ENCODE measurements around the gene ADH7.

The ADH7 gene

GRCh38 chr4:99383399-99383798, 51.7 kb downstream of the ADH7 start:
- Histone ChIP-seq H3K4me2 (ENCODE audit: low read length) (no peak overlapping the region), H3K9me3 (ENCODE audit: low read length) (no peaks in the 10 kb centered on the region), H4K20me1 (ENCODE audit: insufficient read depth, low read length) (no peaks in the 10 kb centered on the region), H2AFZ (ENCODE audit: low read length) (no peak overlapping the region), H3K79me2 (ENCODE audit: insufficient read depth, low read length) (no peaks in the 10 kb centered on the region), H3K4me3 (ENCODE audit: low read depth, low read length, poor library complexity, severe bottlenecking) (no peak overlapping the region), H3F3A (ENCODE audit: insufficient read depth, low read length) (no peaks in the 10 kb centered on the region), H3K27me3 (ENCODE audit: insufficient read depth, low read length) (no peaks in the 10 kb centered on the region), H3K4me1 (ENCODE audit: insufficient read depth, low read length, severe bottlenecking) (no peaks in the 10 kb centered on the region), H3K9ac (ENCODE audit: low read length) (no peak overlapping the region), H3K36me3 (ENCODE audit: insufficient read depth, low read length) (no peaks in the 10 kb centered on the region), H3K9me2 (ENCODE audit: low read depth, low read length) (no peaks in the 10 kb centered on the region), H3K27ac (ENCODE audit: low read depth, low read length, poor library complexity, severe bottlenecking) (no peak overlapping the region)
- TF ChIP-seq CTCF (IDR thresholded peaks at IDR 0.05; ENCODE audit: low read length) = no peak
- no peak for TF ChIP-seq EZH2 (IDR thresholded peaks at IDR 0.05; ENCODE audit: borderline replicate concordance, low read length)

DNA sequence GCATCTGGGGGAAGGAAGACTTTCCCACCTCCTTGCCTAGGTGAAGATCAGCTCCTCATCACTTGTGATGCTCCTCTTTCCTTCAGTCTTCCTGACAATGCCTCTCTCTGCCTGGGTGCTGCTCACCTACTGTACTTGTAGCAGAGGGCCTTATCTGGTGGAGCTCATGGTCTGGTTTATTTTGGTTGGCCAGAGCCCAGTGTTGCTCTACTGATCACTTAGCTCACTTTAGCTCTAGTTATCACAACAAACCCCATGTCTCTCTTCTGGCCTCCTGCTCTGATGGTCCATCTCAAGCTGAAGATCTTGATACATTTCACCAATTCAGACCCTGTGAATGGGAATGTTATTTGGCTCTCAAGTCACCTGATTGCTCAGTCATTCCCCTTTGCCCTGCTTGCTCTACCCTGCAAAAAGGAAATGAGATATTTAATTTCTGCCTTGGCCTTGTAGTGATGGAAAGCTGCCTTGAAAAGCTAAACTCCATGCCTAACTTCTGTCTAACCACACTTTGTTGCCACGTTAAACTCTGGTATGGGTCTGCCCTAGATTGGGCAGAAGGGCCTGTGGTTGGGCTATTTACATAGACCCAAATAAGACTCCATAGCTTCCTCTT, 52.3 kb downstream of the ADH7 start:
- no peak overlapping the region for H3K4me3 ChIP-seq (ENCODE audit: low read depth, low read length, poor library complexity, severe bottlenecking)
- H3K4me2 ChIP-seq (ENCODE audit: low read length) = no peak overlapping the region
- no peaks in the 10 kb centered on the region for H3K9me2 ChIP-seq (ENCODE audit: low read depth, low read length)
- no peaks in the 10 kb centered on the region for H3K36me3 ChIP-seq (ENCODE audit: insufficient read depth, low read length)
- no peaks in the 10 kb centered on the region for H3K27me3 ChIP-seq (ENCODE audit: insufficient read depth, low read length)
- no peaks in the 10 kb centered on the region for H4K20me1 ChIP-seq (ENCODE audit: insufficient read depth, low read length)
- H2AFZ ChIP-seq (ENCODE audit: low read length) = no peak overlapping the region
- H3K9ac ChIP-seq (ENCODE audit: low read length) = no peak overlapping the region
- no peaks in the 10 kb centered on the region for H3F3A ChIP-seq (ENCODE audit: insufficient read depth, low read length)
- H3K79me2 ChIP-seq (ENCODE audit: insufficient read depth, low read length) = no peaks in the 10 kb centered on the region
- no peak overlapping the region for H3K27ac ChIP-seq (ENCODE audit: low read depth, low read length, poor library complexity, severe bottlenecking)
- no peak for TF ChIP-seq CTCF (IDR thresholded peaks at IDR 0.05; ENCODE audit: low read length)
- no peak for TF ChIP-seq EZH2 (IDR thresholded peaks at IDR 0.05; ENCODE audit: borderline replicate concordance, low read length)
- no peaks in the 10 kb centered on the region for H3K4me1 ChIP-seq (ENCODE audit: insufficient read depth, low read length, severe bottlenecking)
- H3K9me3 ChIP-seq (ENCODE audit: low read length) = no peaks in the 10 kb centered on the region

DNA sequence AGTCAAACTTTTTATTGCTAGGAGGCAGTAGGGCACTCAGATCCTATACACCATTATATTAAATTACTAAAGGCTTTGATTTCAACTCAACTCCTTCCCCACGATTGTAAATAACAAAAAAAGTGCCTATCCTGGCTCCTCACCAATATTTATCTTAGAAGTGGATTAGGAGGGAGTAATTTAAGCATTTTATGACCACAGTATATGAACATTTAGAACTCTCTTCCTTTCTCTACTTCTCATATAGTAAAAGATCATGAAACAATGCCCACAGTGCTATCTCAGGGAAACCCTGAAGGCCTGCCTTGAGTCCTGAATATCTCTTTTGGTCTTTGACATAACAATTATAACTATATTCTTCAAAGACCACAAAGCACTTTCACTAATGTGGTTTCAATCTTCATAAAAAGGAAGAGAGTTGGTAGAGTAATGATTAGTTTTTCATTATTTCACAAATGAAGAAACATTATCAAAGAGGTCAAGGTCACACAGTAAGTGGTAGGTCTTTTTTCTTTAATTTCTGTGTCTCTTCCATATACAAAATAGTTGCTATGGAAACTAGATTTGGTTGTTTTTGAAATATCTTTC, 53.5 kb downstream of the ADH7 start:
- no peaks in the 10 kb centered on the region for H3F3A ChIP-seq (ENCODE audit: insufficient read depth, low read length)

More for the DNA sequence above, 53.5 kb downstream of the ADH7 start:
- Histone ChIP-seq H3K79me2 (ENCODE audit: insufficient read depth, low read length) (no peaks in the 10 kb centered on the region), H3K4me1 (ENCODE audit: insufficient read depth, low read length, severe bottlenecking) (no peaks in the 10 kb centered on the region), H3K9me2 (ENCODE audit: low read depth, low read length) (no peaks in the 10 kb centered on the region), H4K20me1 (ENCODE audit: insufficient read depth, low read length) (no peaks in the 10 kb centered on the region), H3K27me3 (ENCODE audit: insufficient read depth, low read length) (no peaks in the 10 kb centered on the region), H3K9ac (ENCODE audit: low read length) (no peak overlapping the region), H3K36me3 (ENCODE audit: insufficient read depth, low read length) (no peaks in the 10 kb centered on the region), H2AFZ (ENCODE audit: low read length) (no peak overlapping the region), H3K9me3 (ENCODE audit: low read length) (no peaks in the 10 kb centered on the region), H3K27ac (ENCODE audit: low read depth, low read length, poor library complexity, severe bottlenecking) (no peak overlapping the region), H3K4me2 (ENCODE audit: low read length) (no peak overlapping the region), H3K4me3 (ENCODE audit: low read depth, low read length, poor library complexity, severe bottlenecking) (no peak overlapping the region)
- TF ChIP-seq CTCF (IDR thresholded peaks at IDR 0.05; ENCODE audit: low read length) (no peak), EZH2 (IDR thresholded peaks at IDR 0.05; ENCODE audit: borderline replicate concordance, low read length) (no peak)
